DND-41 (cell line): ENCODE results near the gene SOS1.

Experiments
- ATAC-seq: fragments of 200-7000 bp; cut with Tn5 transposase; 3 replicates; pipeline ENCODE4 v1.9.1; 2021; ENCODE audit warnings: low read depth; ENCODE audit not compliant: insufficient read depth
- DNase-seq: peaks from one replicate; pipeline ENCODE4 v3.0.0-alpha.2; 2020
- H2AFZ ChIP-seq: 2 replicates; pipeline ENCODE4 v1.6.0; 2012; ENCODE audit warnings: low read depth, low read length
- H3K27ac ChIP-seq: 2 replicates; pipeline ENCODE4 v1.5.1; 2012; ENCODE audit warnings: low read length, inconsistent platforms
- H3K27me3 ChIP-seq: fragments of 200-600 bp; sonication (generic); 2 replicates; pipeline ENCODE4 v1.6.0; 2012; ENCODE audit warnings: low read length, mild to moderate bottlenecking, inconsistent platforms; ENCODE audit not compliant: insufficient read depth, poor library complexity
- H3K36me3 ChIP-seq: 2 replicates; pipeline ENCODE4 v1.5.1; 2012; ENCODE audit warnings: low read length, inconsistent platforms; ENCODE audit not compliant: insufficient read depth
- H3K4me1 ChIP-seq: 2 replicates; pipeline ENCODE4 v1.5.1; 2012; ENCODE audit warnings: mild to moderate bottlenecking, low read length; ENCODE audit not compliant: insufficient read depth
- H3K4me2 ChIP-seq: 2 replicates; pipeline ENCODE4 v1.6.0; 2012; ENCODE audit warnings: mild to moderate bottlenecking, moderate library complexity, low read length, inconsistent platforms; ENCODE audit not compliant: insufficient read depth
- H3K4me3 ChIP-seq, 2 experiments: fragments of 200-600 bp in 1 of 2; shearing (Covaris generic) in 1 of 2; 2 replicates each; pipeline ENCODE4 v1.5.1; 2012 to 2016; ENCODE audit warnings: inconsistent platforms in 2 of 2, low read length in 2 of 2, mild to moderate bottlenecking in 2 of 2, low read depth in 1 of 2, moderate library complexity in 1 of 2
- H3K79me2 ChIP-seq: 2 replicates; pipeline ENCODE4 v1.6.0; 2012; ENCODE audit warnings: low read length, inconsistent platforms; ENCODE audit not compliant: insufficient read depth
- H3K9ac ChIP-seq: 2 replicates; pipeline ENCODE4 v1.6.0; 2012; ENCODE audit warnings: low read depth, mild to moderate bottlenecking, inconsistent platforms, low read length, moderate library complexity
- H3K9me3 ChIP-seq: 2 replicates; pipeline ENCODE4 v1.5.1; 2012; ENCODE audit warnings: low read length, moderate library complexity, mild to moderate bottlenecking, inconsistent platforms; ENCODE audit not compliant: insufficient read depth, severe bottlenecking
- H4K20me1 ChIP-seq: 2 replicates; pipeline ENCODE4 v1.6.0; 2012; ENCODE audit warnings: low read length; ENCODE audit not compliant: insufficient read depth
- CTCF ChIP-seq: IDR thresholded peaks from 2 replicates; pipeline ENCODE4 v1.5.1; 2012; ENCODE audit warnings: borderline replicate concordance, low read length, moderate library complexity, mild to moderate bottlenecking; ENCODE audit not compliant: poor library complexity, severe bottlenecking; ENCODE audit errors: extremely low read depth
- EZH2 ChIP-seq: IDR thresholded peaks from 3 replicates; pipeline ENCODE4 v1.6.1; 2012; ENCODE audit warnings: borderline replicate concordance, low read depth, mild to moderate bottlenecking, moderate library complexity, low read length, inconsistent platforms; ENCODE audit not compliant: severe bottlenecking

Gene SOS1

DNA sequence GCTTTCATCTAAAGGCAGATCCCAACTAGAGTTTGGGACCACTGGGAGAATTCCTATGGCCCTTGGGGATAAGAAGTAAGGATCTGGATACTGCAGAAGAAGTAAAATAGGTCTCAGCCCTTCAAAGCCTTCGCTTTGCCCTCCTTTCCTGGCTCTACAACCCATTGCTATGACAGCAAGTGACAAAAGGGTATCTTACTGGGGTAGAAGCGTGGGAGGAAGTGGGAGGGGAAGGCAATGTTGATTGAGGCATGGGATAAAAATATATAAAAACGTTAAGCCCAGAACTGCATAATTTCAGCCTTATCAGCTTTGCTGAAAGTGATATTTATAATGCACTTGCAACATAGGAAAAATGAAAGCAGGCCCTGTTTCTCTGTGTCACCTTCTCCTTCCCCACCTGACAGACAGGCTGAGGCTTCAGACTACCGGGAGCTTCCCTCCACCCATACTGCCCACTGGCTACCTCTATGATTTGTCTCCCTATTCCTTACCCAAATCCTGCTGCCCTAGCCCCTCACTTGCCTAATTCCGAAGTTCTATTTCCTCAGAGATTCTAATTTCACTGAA is 14.9 kb upstream of the SOS1 start:
- DNase-seq (no peak), ATAC-seq (peak; percentile 56; the same call in 2 of the 3 replicates)
- H3K4me2 ChIP-seq: peak overlapping the region; percentile 24
- H3K36me3 ChIP-seq: no peaks in the 10 kb centered on the region
- no peak for TF ChIP-seq CTCF
- TF ChIP-seq EZH2: no peak
- 0 out of 2 replicates have a peak overlapping the region, but pooled peaks have one; percentile 47 for H2AFZ ChIP-seq
- H3K27me3 ChIP-seq: no peaks in the 10 kb centered on the region
- peaks cover 28% of the 10 kb centered on the region for H3K4me1 ChIP-seq
- no peak overlapping the region for H3K4me3 ChIP-seq
- H3K79me2 ChIP-seq: no peaks in the 10 kb centered on the region
- no peaks in the 10 kb centered on the region for H3K9me3 ChIP-seq
- no peaks in the 10 kb centered on the region for H4K20me1 ChIP-seq
- no peak overlapping the region for H3K27ac ChIP-seq
- no peak overlapping the region for H3K9ac ChIP-seq

- Histone ChIP-seq H3K9me3 (no peaks in the 10 kb centered on the region), H3K4me3 (no peak overlapping the region), H2AFZ (no peak overlapping the region), H3K27me3 (no peaks in the 10 kb centered on the region), H3K4me2 (no peak overlapping the region), H3K79me2 (no peaks in the 10 kb centered on the region), H3K27ac (no peak overlapping the region), H4K20me1 (no peaks in the 10 kb centered on the region), H3K9ac (no peak overlapping the region), H3K36me3 (no peaks in the 10 kb centered on the region), H3K4me1 (peaks cover 32% of the 10 kb centered on the region)
- ATAC-seq (no peak), DNase-seq (no peak)
- TF ChIP-seq EZH2: no peak
- no peak for TF ChIP-seq CTCF
Observed at GRCh38 chr2:39133215-39133851, 12.5 kb upstream of the SOS1 start.

- DNase-seq: peak; percentile 67
- peak overlapping the region; percentile 49; the same call in 1 of the 2 replicates for H3K4me2 ChIP-seq
- peak overlapping the region; percentile 15; the same call in 1 of the 2 replicates for H3K9ac ChIP-seq
Observed at GRCh38 chr2:39128919-39129391, 8.1 kb upstream of the SOS1 start.

More at GRCh38 chr2:39128919-39129391, 8.1 kb upstream of the SOS1 start:
- H3K4me1 ChIP-seq: peaks cover 28% of the 10 kb centered on the region
- H4K20me1 ChIP-seq: no peaks in the 10 kb centered on the region
- no peak for TF ChIP-seq CTCF
- no peak for TF ChIP-seq EZH2
- H3K27ac ChIP-seq: peak overlapping the region; percentile 40
- H2AFZ ChIP-seq: peak overlapping the region; percentile 43
- no peaks in the 10 kb centered on the region for H3K9me3 ChIP-seq
- H3K27me3 ChIP-seq: no peaks in the 10 kb centered on the region
- H3K79me2 ChIP-seq: peaks cover under 1% of the 10 kb centered on the region
- H3K36me3 ChIP-seq: no peaks in the 10 kb centered on the region
- H3K4me3 ChIP-seq: no peak overlapping the region
- peak; percentile 44 for ATAC-seq
